Peyer's patch (tissue), 4 donors: ENCODE data around the gene PEX1. TPM values are rescaled to one million over a fixed set of nuclear protein-coding genes. Genes with fewer than 3 reads are reported as not detected.

Experiments used
- DNase-seq, 3 donors: peaks; one replicate each; pipeline ENCODE4 v3.0.0-alpha.2; 2017 to 2019
- H3K27ac ChIP-seq, 4 donors: fragments of 200-600 bp; sonication (generic); one replicate each; pipeline ENCODE4 v1.5.1; 2016 to 2019
- H3K27me3 ChIP-seq, 2 donors: fragments of 200-600 bp; sonication (generic); one replicate each; pipeline ENCODE4 v1.5.1; 2019
- H3K36me3 ChIP-seq, 3 donors: fragments of 200-600 bp; sonication (generic); one replicate each; pipeline ENCODE4 v1.5.1; 2016 to 2019
- H3K4me1 ChIP-seq, 4 donors: fragments of 200-600 bp; sonication (generic); one replicate each; pipeline ENCODE4 v1.5.1; 2016 to 2019
- H3K4me3 ChIP-seq, 4 donors: fragments of 200-600 bp; sonication (generic); 1 replicate in 3 of 4; 2 replicates in 1 of 4; pipeline ENCODE4 v1.5.1; 2016 to 2019; ENCODE audit warnings: mild to moderate bottlenecking in 1 of 4
- H3K9me3 ChIP-seq, 4 donors: fragments of 200-600 bp; sonication (generic); one replicate each; pipeline ENCODE4 v1.5.1; 2016 to 2019; ENCODE audit warnings: mild to moderate bottlenecking in 1 of 4
- CTCF ChIP-seq, 6 experiments: fragments of 450-650 bp in 4 of 6; fragments of 200-600 bp in 2 of 6; sonication (generic) in 1 of 6; IDR thresholded peaks; one replicate each; pipeline ENCODE4 v1.5.1; 2017 to 2019; ENCODE audit warnings: antibody characterized with exemption in 6 of 6, mild to moderate bottlenecking in 3 of 6, moderate library complexity in 1 of 6
- POLR2A ChIP-seq, 2 donors: fragments of 450-650 bp; IDR thresholded peaks; one replicate each; pipeline ENCODE4 v1.5.1; 2017; ENCODE audit warnings: antibody characterized with exemption in 2 of 2, mild to moderate bottlenecking in 2 of 2, moderate library complexity in 2 of 2
- total RNA-seq, 4 donors: library from RNA; depleted of rRNA; stranded (reverse); fragments of >200 nt; gene quantifications; one replicate each; pipeline ENCODE4 v1.1.0, GENCODE V29; 2016

The PEX1 gene
- total RNA-seq, 4 donors from 2014 or later, result 20.4 to 32.2 (median 24.4) TPM

GRCh38 chr7:92504563-92504962, 23.8 kb downstream of the PEX1 start:
- DNase-seq, result no peak

GRCh38 chr7:92503767-92504166, 24.6 kb downstream of the PEX1 start:
- Histone ChIP-seq H3K27me3 (no peaks in the 10 kb centered on the region), H3K9me3 (no peaks in the 10 kb centered on the region), H3K36me3 (peaks cover 0 to 84% (median 0%) of the 10 kb centered on the region in 3 donors), H3K4me3 (no peak overlapping the region), H3K27ac (no peak overlapping the region), H3K4me1 (no peaks in the 10 kb centered on the region)
- TF ChIP-seq POLR2A (IDR thresholded peaks at IDR 0.05) (no peak), CTCF (IDR thresholded peaks at IDR 0.05) (no peak)
- DNase-seq, result no peak

More at GRCh38 chr7:92504563-92504962, 23.8 kb downstream of the PEX1 start:
- H3K27ac ChIP-seq, result no peak overlapping the region
- no peak overlapping the region for H3K4me3 ChIP-seq
- H3K36me3 ChIP-seq, result peaks cover 0 to 85% (median 0%) of the 10 kb centered on the region in 3 donors
- H3K4me1 ChIP-seq, result no peaks in the 10 kb centered on the region
- H3K27me3 ChIP-seq, result no peaks in the 10 kb centered on the region
- no peak for TF ChIP-seq POLR2A (IDR thresholded peaks at IDR 0.05)
- TF ChIP-seq CTCF (IDR thresholded peaks at IDR 0.05), result no peak
- no peaks in the 10 kb centered on the region for H3K9me3 ChIP-seq

GRCh38 chr7:92498557-92498956, 29.8 kb downstream of the PEX1 start:
- no peak for DNase-seq
- Histone ChIP-seq H3K4me1 (no peaks in the 10 kb centered on the region), H3K4me3 (no peak overlapping the region), H3K27ac (no peak overlapping the region), H3K27me3 (no peaks in the 10 kb centered on the region), H3K36me3 (peaks cover 0 to 59% (median 0%) of the 10 kb centered on the region in 3 donors), H3K9me3 (no peaks in the 10 kb centered on the region)
- TF ChIP-seq CTCF (IDR thresholded peaks at IDR 0.05), result no peak
- TF ChIP-seq POLR2A (IDR thresholded peaks at IDR 0.05), result no peak

GRCh38 chr7:92496876-92497275, 31.4 kb downstream of the PEX1 start:
- no peak for TF ChIP-seq POLR2A (IDR thresholded peaks at IDR 0.05)
- no peak for TF ChIP-seq CTCF (IDR thresholded peaks at IDR 0.05)
- Histone ChIP-seq H3K4me3 (no peak overlapping the region), H3K27ac (no peak overlapping the region), H3K9me3 (no peaks in the 10 kb centered on the region), H3K36me3 (peaks cover 0 to 63% (median 0%) of the 10 kb centered on the region in 3 donors), H3K4me1 (no peaks in the 10 kb centered on the region), H3K27me3 (no peaks in the 10 kb centered on the region)
- DNase-seq, result no peak

- Histone ChIP-seq H3K36me3 (peaks cover 0 to 92% (median 0%) of the 10 kb centered on the region in 3 donors), H3K27me3 (no peaks in the 10 kb centered on the region), H3K27ac (no peak overlapping the region), H3K4me3 (no peak overlapping the region), H3K9me3 (no peaks in the 10 kb centered on the region), H3K4me1 (no peaks in the 10 kb centered on the region)
- no peak for DNase-seq
- TF ChIP-seq POLR2A (IDR thresholded peaks at IDR 0.05) (no peak), CTCF (IDR thresholded peaks at IDR 0.05) (no peak)
Measured at GRCh38 chr7:92489634-92490033, 38.7 kb downstream of the PEX1 start.

- DNase-seq, result no peak
- Histone ChIP-seq H3K36me3 (peaks cover 0 to 77% (median 0%) of the 10 kb centered on the region in 3 donors), H3K4me3 (no peak overlapping the region), H3K4me1 (no peaks in the 10 kb centered on the region), H3K9me3 (no peaks in the 10 kb centered on the region), H3K27ac (no peak overlapping the region), H3K27me3 (no peaks in the 10 kb centered on the region)
- no peak for TF ChIP-seq POLR2A (IDR thresholded peaks at IDR 0.05)
- no peak for TF ChIP-seq CTCF (IDR thresholded peaks at IDR 0.05)
Measured at GRCh38 chr7:92487804-92488203, 40.5 kb downstream of the PEX1 start.
